ENCODE results near the gene CORO2B. TPM values are rescaled to one million over a fixed set of nuclear protein-coding genes. Genes with fewer than 3 reads are reported as not detected.

CORO2B gene
- total RNA-seq, 4 donors from 2014 or later: 3.1 to 9.6 (median 8.6) TPM

GRCh38 chr15:68730471-68730919, 151.7 kb downstream of the CORO2B start:
- no peaks in the 10 kb centered on the region for H3K36me3 ChIP-seq
- peaks cover 8 to 17% of the 10 kb centered on the region in 2 donors for H3K4me1 ChIP-seq
- WGBS, 2 donors: 37 to 56% methylated on average over 4 to 6 of the region's 6 CpGs
- intact Hi-C loops (cut with DNase I): loop anchor here (5.0 kb wide), 1 partner anchor 147 kb away; no protein-coding TSS in a partner anchor
- H3K4me3 ChIP-seq (replicated peaks in 1 of 3): no peak overlapping the region
- H3K27me3 ChIP-seq: no peaks in the 10 kb centered on the region
- DNase-seq: peak; percentile 43 to 46
- no peaks in the 10 kb centered on the region for H3K9me3 ChIP-seq
- peak overlapping the region in 2 of 3 donors; percentile 50 to 54 for H3K27ac ChIP-seq
- TF ChIP-seq CTCF (IDR thresholded peaks at IDR 0.05) (peak in 5 of 6 experiments; percentile 26 to 59 (median 46)), POLR2A (IDR thresholded peaks at IDR 0.05) (no peak)

GRCh38 chr15:68730976-68731897, 152.4 kb downstream of the CORO2B start:
- WGBS, 2 donors: 66 to 69% methylated on average over 13 to 15 of the region's 15 CpGs
- Histone ChIP-seq H3K36me3 (no peaks in the 10 kb centered on the region), H3K27me3 (no peaks in the 10 kb centered on the region), H3K4me3 (replicated peaks in 1 of 3) (no peak overlapping the region), H3K27ac (no peak overlapping the region), H3K9me3 (no peaks in the 10 kb centered on the region), H3K4me1 (peaks cover 8 to 17% of the 10 kb centered on the region in 2 donors)
- TF ChIP-seq CTCF (IDR thresholded peaks at IDR 0.05) (no peak), POLR2A (IDR thresholded peaks at IDR 0.05) (no peak)
- no peak for DNase-seq
- intact Hi-C loops (cut with DNase I): loop anchor here (5.0 kb wide), 1 partner anchor 146 kb away; no protein-coding TSS in a partner anchor

GRCh38 chr15:68732451-68732850, 153.7 kb downstream of the CORO2B start:
- no peaks in the 10 kb centered on the region for H3K36me3 ChIP-seq
- TF ChIP-seq POLR2A (IDR thresholded peaks at IDR 0.05) (no peak), CTCF (IDR thresholded peaks at IDR 0.05) (no peak)
- H3K27ac ChIP-seq: no peak overlapping the region
- H3K27me3 ChIP-seq: no peaks in the 10 kb centered on the region
- no peak overlapping the region for H3K4me3 ChIP-seq (replicated peaks in 1 of 3)
- 92 to 98% methylated on average over 2 of the region's 2 CpGs for WGBS, 2 donors
- no peaks in the 10 kb centered on the region for H3K9me3 ChIP-seq
- intact Hi-C loops (cut with DNase I): loop anchor here (5.0 kb wide), 1 partner anchor 145 kb away; no protein-coding TSS in a partner anchor
- H3K4me1 ChIP-seq: peaks cover 8 to 17% of the 10 kb centered on the region in 2 donors
- no peak for DNase-seq

GRCh38 chr15:68733666-68734065, 154.9 kb downstream of the CORO2B start:
- TF ChIP-seq CTCF (IDR thresholded peaks at IDR 0.05) (no peak), POLR2A (IDR thresholded peaks at IDR 0.05) (no peak)
- Histone ChIP-seq H3K4me3 (replicated peaks in 1 of 3) (no peak overlapping the region), H3K4me1 (peaks cover 8 to 17% of the 10 kb centered on the region in 2 donors), H3K9me3 (no peaks in the 10 kb centered on the region), H3K27ac (no peak overlapping the region), H3K27me3 (no peaks in the 10 kb centered on the region), H3K36me3 (no peaks in the 10 kb centered on the region)
- 45 to 48% methylated on average over 6 of the region's 6 CpGs for WGBS, 2 donors
- intact Hi-C loops (cut with DNase I): loop anchor here (5.0 kb wide), 1 partner anchor 144 kb away; no protein-coding TSS in a partner anchor
- no peak for DNase-seq

GRCh38 chr15:68734352-68734751, 155.6 kb downstream of the CORO2B start:
- intact Hi-C loops (cut with DNase I): loop anchor here (5.0 kb wide), 1 partner anchor 143 kb away; no protein-coding TSS in a partner anchor
- TF ChIP-seq CTCF (IDR thresholded peaks at IDR 0.05) (no peak), POLR2A (IDR thresholded peaks at IDR 0.05) (no peak)

More at GRCh38 chr15:68734352-68734751, 155.6 kb downstream of the CORO2B start:
- Histone ChIP-seq H3K36me3 (no peaks in the 10 kb centered on the region), H3K4me1 (peaks cover 8 to 17% of the 10 kb centered on the region in 2 donors), H3K9me3 (no peaks in the 10 kb centered on the region), H3K4me3 (replicated peaks in 1 of 3) (no peak overlapping the region), H3K27ac (no peak overlapping the region), H3K27me3 (no peaks in the 10 kb centered on the region)
- no peak for DNase-seq

Measured in thyroid gland (tissue), 4 donors.